Spleen (tissue), 11 donors: ENCODE measurements around the gene ATG10. TPM values are rescaled to one million over a fixed set of nuclear protein-coding genes. Genes with fewer than 3 reads are reported as not detected.
"Not testable (repeated sequence)": the region's sequence is repeated elsewhere in the genome, so short reads cannot be mapped to it uniquely, and the experiment has no call there.

Experiments
- DNase-seq: peaks from one replicate; pipeline ENCODE4 v3.0.0-alpha.2; 2020
- H3K27ac ChIP-seq, 8 donors: fragments of 200-600 bp; sonication (generic) in 7 of 8; 1 replicate in 4 of 8; 2 replicates in 4 of 8; pipeline versions ENCODE4 v1.5.0 to v1.8.0; 2016 to 2021; ENCODE audit warnings: inconsistent platforms in 4 of 8, mild to moderate bottlenecking in 4 of 8, moderate library complexity in 1 of 8
- H3K27me3 ChIP-seq, 7 donors: fragments of 200-600 bp; sonication (generic) in 6 of 7; replicated peaks in 1 of 7; 1 replicate in 4 of 7; 2 replicates in 3 of 7; pipeline versions ENCODE4 v1.5.0 to v1.8.0; 2016 to 2021; ENCODE audit warnings: inconsistent platforms in 3 of 7, mild to moderate bottlenecking in 1 of 7
- H3K36me3 ChIP-seq, 6 donors: fragments of 200-600 bp; sonication (generic) in 5 of 6; 1 replicate in 4 of 6; 2 replicates in 2 of 6; pipeline versions ENCODE4 v1.5.0 to v1.8.0; 2016 to 2021; ENCODE audit warnings: inconsistent platforms in 2 of 6
- H3K4me1 ChIP-seq, 6 donors: fragments of 200-600 bp; sonication (generic) in 5 of 6; 1 replicate in 3 of 6; 2 replicates in 3 of 6; pipeline versions ENCODE4 v1.5.0 to v1.8.0; 2016 to 2021; ENCODE audit warnings: inconsistent platforms in 3 of 6
- H3K4me3 ChIP-seq, 8 donors: fragments of 200-600 bp; sonication (generic) in 7 of 8; 1 replicate in 4 of 8; 2 replicates in 4 of 8; pipeline versions ENCODE4 v1.5.0 to v1.8.0; 2016 to 2021; ENCODE audit warnings: inconsistent platforms in 4 of 8, mild to moderate bottlenecking in 4 of 8, moderate library complexity in 2 of 8
- H3K9me3 ChIP-seq, 8 donors: fragments of 200-600 bp; sonication (generic) in 7 of 8; 1 replicate in 4 of 8; 2 replicates in 4 of 8; pipeline versions ENCODE4 v1.5.0 to v1.8.0; 2016 to 2021; ENCODE audit warnings: inconsistent platforms in 4 of 8
- CTCF ChIP-seq, 11 experiments: fragments of 200-600 bp in 7 of 11; fragments of 450-650 bp in 4 of 11; sonication (generic) in 4 of 11; IDR thresholded peaks in 8 of 11; conservative IDR thresholded peaks in 3 of 11; 1 replicate in 7 of 11; 2 replicates in 4 of 11; pipeline versions ENCODE4 v1.4.0 to v1.8.0; 2016 to 2021; ENCODE audit warnings: antibody characterized with exemption in 11 of 11, inconsistent platforms in 4 of 11, mild to moderate bottlenecking in 1 of 11
- POLR2A ChIP-seq, 3 donors: fragments of 450-650 bp; IDR thresholded peaks; one replicate each; pipeline ENCODE4 v1.5.1; 2017; ENCODE audit warnings: antibody characterized with exemption in 3 of 3, mild to moderate bottlenecking in 1 of 3
- POLR2AphosphoS5 ChIP-seq, 3 donors: sonication (generic); formaldehyde crosslinking; IDR thresholded peaks; one replicate each; pipeline ENCODE4 v1.5.1; 2017; ENCODE audit warnings: antibody characterized with exemption in 3 of 3
- whole genome bisulfite sequencing, 5 donors: extraction: QIAGEN DNeasy Blood & Tissue Kit in 3 of 5; methylation state at CpG; one replicate each; pipeline versions ENCODE4 v1.1.5 to v1.1.7; 2013 to 2018; 5-methylcytosine and 5-hydroxymethylcytosine counted together
- intact Hi-C: fragments of 100-400 bp; cut with DNase I; formaldehyde crosslinking; loops from one replicate; pipeline ENCODE4 v1.15.0; 2023; ENCODE audit warnings: low total_unique reads
- polyA plus RNA-seq, 3 donors: library from polyadenylated mRNA; stranded (reverse); fragments of 200-250 nt; gene quantifications; one replicate each; pipeline ENCODE4 v1.2.1, GENCODE V29; 2013
- total RNA-seq, 7 donors: library from RNA; depleted of rRNA in 3 of 7; stranded (reverse); fragments of >200 nt in 3 of 7; fragmentation: NEBNext Ultra II Directional in 4 of 7; extraction: Animal tissue kit (Norgen Biotek cat#: 25700) in 4 of 7; gene quantifications; one replicate each; pipeline versions ENCODE4 v1.1.0 to v1.2.1, GENCODE V29; 2016 to 2021
- donor health status: healthy with polysubstance abuse.
- donor health status: DM: no; HTN: no; CAD: no; lungs with moderate emphysema.
- donor health status: DM: no; HTN: no; CAD: no.
- donor health status: Bipolar disorder and iron deficiency.
- donor health status: healthy.
- donor health status: DM: no; HTN: no; CAD: no.
- donor health status: DM: yes; HTN: yes; CAD: no.

The ATG10 gene
- total and polyA plus RNA-seq, 10 donors, result 1.7 to 9.1 (median 5.0) TPM

GRCh38 chr5:82106756-82107155 is 134.9 kb downstream of the ATG10 start:
- WGBS, 5 donors, result 9 to 23% (median 12%) methylated on average over 1 of the region's 1 CpG
- Histone ChIP-seq H3K4me1 (peaks cover 0 to 16% (median 12%) of the 10 kb centered on the region in 6 donors), H3K27me3 (no peaks in the 10 kb centered on the region), H3K36me3 (no peaks in the 10 kb centered on the region), H3K4me3 (no peak overlapping the region), H3K27ac (no peak overlapping the region), H3K9me3 (no peaks in the 10 kb centered on the region)
- TF ChIP-seq POLR2A (IDR thresholded peaks at IDR 0.05) (no peak), CTCF (IDR thresholded peaks at IDR 0.05 in 8 of 11, conservative IDR thresholded peaks at IDR 0.05 in 3 of 11) (no peak), POLR2AphosphoS5 (IDR thresholded peaks at IDR 0.05) (no peak)
- DNase-seq, result no peak
- intact Hi-C loops, result no loop called here

GRCh38 chr5:82107267-82107666 is 135.4 kb downstream of the ATG10 start:
- DNase-seq, result no peak
- H3K27ac ChIP-seq, result no peak overlapping the region
- TF ChIP-seq POLR2A (IDR thresholded peaks at IDR 0.05), result no peak
- TF ChIP-seq CTCF (IDR thresholded peaks at IDR 0.05 in 8 of 11, conservative IDR thresholded peaks at IDR 0.05 in 3 of 11), result peak in 3 of 11 experiments; percentile 10 to 30 (median 25)
- no peak overlapping the region for H3K4me3 ChIP-seq
- no peaks in the 10 kb centered on the region for H3K27me3 ChIP-seq
- H3K36me3 ChIP-seq, result no peaks in the 10 kb centered on the region
- peaks cover 0 to 16% (median 12%) of the 10 kb centered on the region in 6 donors for H3K4me1 ChIP-seq
- intact Hi-C loops, result no loop called here
- H3K9me3 ChIP-seq, result no peaks in the 10 kb centered on the region

GRCh38 chr5:82109013-82109412 is 137.2 kb downstream of the ATG10 start:
- H3K27me3 ChIP-seq, result no peaks in the 10 kb centered on the region
- H3K4me3 ChIP-seq, result no peak overlapping the region
- DNase-seq, result no peak
- 95 to 99% (median 98%) methylated on average over 3 of the region's 3 CpGs for WGBS, 5 donors
- TF ChIP-seq CTCF (IDR thresholded peaks at IDR 0.05 in 8 of 11, conservative IDR thresholded peaks at IDR 0.05 in 3 of 11) (no peak), POLR2AphosphoS5 (IDR thresholded peaks at IDR 0.05) (no peak), POLR2A (IDR thresholded peaks at IDR 0.05) (no peak)
- intact Hi-C loops, result no loop called here
- no peaks in the 10 kb centered on the region for H3K36me3 ChIP-seq
- H3K4me1 ChIP-seq, result peaks cover 0 to 16% (median 12%) of the 10 kb centered on the region in 6 donors
- no peak overlapping the region for H3K27ac ChIP-seq
- no peaks in the 10 kb centered on the region for H3K9me3 ChIP-seq

GRCh38 chr5:82109915-82110314 is 138.1 kb downstream of the ATG10 start:
- H3K9me3 ChIP-seq, H3K27ac ChIP-seq, H3K4me3 ChIP-seq, H3K27me3 ChIP-seq, DNase-seq, H3K36me3 ChIP-seq, intact Hi-C loops: not testable (repeated sequence)
- 98 to 100% (median 100%) methylated on average over 2 of the region's 2 CpGs for WGBS, 5 donors
- H3K4me1 ChIP-seq, result peaks cover 0 to 16% (median 12%) of the 10 kb centered on the region in 6 donors

GRCh38 chr5:82111191-82111590 is 139.4 kb downstream of the ATG10 start:
- TF ChIP-seq POLR2A (IDR thresholded peaks at IDR 0.05), result no peak
- TF ChIP-seq CTCF (IDR thresholded peaks at IDR 0.05 in 8 of 11, conservative IDR thresholded peaks at IDR 0.05 in 3 of 11), result no peak
- no peak for TF ChIP-seq POLR2AphosphoS5 (IDR thresholded peaks at IDR 0.05)
- intact Hi-C loops, result no loop called here
- H3K4me3 ChIP-seq, result no peak overlapping the region
- no peaks in the 10 kb centered on the region for H3K27me3 ChIP-seq
- no peak overlapping the region for H3K27ac ChIP-seq
- 81 to 87% (median 83%) methylated on average over 2 of the region's 2 CpGs for WGBS, 5 donors
- peaks cover 0 to 15% (median 12%) of the 10 kb centered on the region in 6 donors for H3K4me1 ChIP-seq
- DNase-seq, result no peak
- H3K36me3 ChIP-seq, result no peaks in the 10 kb centered on the region
- no peaks in the 10 kb centered on the region for H3K9me3 ChIP-seq
